Measurements from ENCODE around the gene CHD2.

The CHD2 gene

DNA sequence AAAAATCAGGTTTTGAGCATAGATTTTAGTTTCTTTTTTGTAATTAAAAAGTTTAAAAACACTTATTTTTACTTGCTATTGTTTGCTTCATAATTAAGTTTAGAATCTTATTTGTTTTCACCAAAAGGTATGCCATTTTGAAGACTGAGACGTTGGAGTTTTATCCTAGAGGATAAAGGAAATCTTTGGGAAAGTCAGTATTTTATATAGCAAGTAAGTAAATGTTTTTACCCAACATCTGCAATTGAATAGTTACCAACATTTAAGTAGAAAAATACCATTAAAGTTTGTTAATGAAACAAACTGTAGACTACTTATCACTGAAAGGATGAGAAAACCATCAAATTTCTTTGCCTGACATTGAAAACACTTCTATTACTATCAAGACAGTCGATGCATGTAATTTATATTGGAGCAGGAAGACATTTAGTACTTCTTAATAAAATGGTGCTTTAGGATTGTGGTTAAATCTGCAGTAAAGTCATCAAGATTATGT, 14.0 kb upstream of the CHD2 start:
- H3K9me3 ChIP-seq (ENCODE audit: control insufficient read depth in 2 of 2, low read length in 2 of 2), result no peaks in the 10 kb centered on the region
- H3K9ac ChIP-seq (ENCODE audit: low read length in 2 of 2), result peak overlapping the region in 1 of 2 donors; percentile 99
- H3K4me1 ChIP-seq (ENCODE audit: control insufficient read depth, insufficient read depth, low read length), result peaks cover 8% of the 10 kb centered on the region
- no peaks in the 10 kb centered on the region for H3K27me3 ChIP-seq (ENCODE audit: control insufficient read depth in 1 of 2, insufficient read depth in 2 of 2, low read length in 2 of 2)
- peak overlapping the region; percentile 3 to 72 for H3K4me3 ChIP-seq (ENCODE audit: low read length in 2 of 2)
- H3K27ac ChIP-seq (ENCODE audit: low read length), result no peak overlapping the region
- H3K36me3 ChIP-seq (ENCODE audit: control insufficient read depth in 2 of 2, insufficient read depth in 2 of 2, low read length in 2 of 2), result peaks cover 3 to 18% of the 10 kb centered on the region in 2 donors

DNA sequence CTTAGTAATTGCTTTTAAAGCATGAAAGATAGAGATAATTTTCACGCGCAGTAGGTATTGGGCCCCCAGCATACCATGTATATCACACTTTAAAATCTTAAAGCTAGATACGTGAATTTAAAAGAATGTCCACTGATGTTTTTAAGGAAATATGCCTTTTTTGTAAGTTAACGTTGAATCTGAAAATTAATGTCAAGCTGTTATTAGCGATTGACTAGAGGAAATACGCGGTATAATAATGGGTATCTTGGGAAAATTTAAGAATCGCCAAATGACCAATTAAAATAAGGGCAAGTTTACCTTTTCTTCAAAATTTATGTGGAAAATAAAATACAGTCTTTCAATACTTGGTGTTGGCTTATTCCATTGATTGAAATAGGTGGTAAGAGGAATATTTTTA, 13.3 kb upstream of the CHD2 start:
- Histone ChIP-seq H3K36me3 (ENCODE audit: control insufficient read depth in 2 of 2, insufficient read depth in 2 of 2, low read length in 2 of 2) (peaks cover 3 to 20% of the 10 kb centered on the region in 2 donors), H3K4me3 (ENCODE audit: low read length in 2 of 2) (peak overlapping the region in 1 of 2 donors; percentile 3), H3K27ac (ENCODE audit: low read length) (no peak overlapping the region), H3K4me1 (ENCODE audit: control insufficient read depth, insufficient read depth, low read length) (peaks cover 5% of the 10 kb centered on the region), H3K9me3 (ENCODE audit: control insufficient read depth in 2 of 2, low read length in 2 of 2) (no peaks in the 10 kb centered on the region), H3K27me3 (ENCODE audit: control insufficient read depth in 1 of 2, insufficient read depth in 2 of 2, low read length in 2 of 2) (no peaks in the 10 kb centered on the region), H3K9ac (ENCODE audit: low read length in 2 of 2) (no peak overlapping the region)

DNA sequence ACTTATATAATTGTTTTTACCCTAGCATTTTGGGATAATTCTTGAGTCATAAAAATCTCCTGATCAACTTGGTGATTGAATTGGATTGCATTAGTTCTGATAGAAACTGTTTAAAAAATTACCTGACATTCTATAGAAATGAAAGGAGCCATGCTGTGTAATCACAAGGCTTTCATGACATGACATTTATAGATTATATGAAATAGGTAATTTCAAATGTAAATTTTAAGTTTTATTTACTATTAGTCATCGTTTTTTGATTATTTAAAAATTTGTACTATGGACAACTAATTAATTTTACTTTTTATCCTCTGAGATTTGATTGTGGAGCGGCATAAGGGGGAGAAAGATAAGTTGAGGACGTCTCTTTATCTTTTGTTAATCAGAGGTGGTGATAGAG, 12.3 kb upstream of the CHD2 start:
- Histone ChIP-seq H3K4me3 (ENCODE audit: low read length in 2 of 2) (peak overlapping the region; percentile 1 to 27), H3K9ac (ENCODE audit: low read length in 2 of 2) (peak overlapping the region in 1 of 2 donors; percentile 30), H3K9me3 (ENCODE audit: control insufficient read depth in 2 of 2, low read length in 2 of 2) (no peaks in the 10 kb centered on the region), H3K36me3 (ENCODE audit: control insufficient read depth in 2 of 2, insufficient read depth in 2 of 2, low read length in 2 of 2) (peaks cover 6 to 25% of the 10 kb centered on the region in 2 donors), H3K4me1 (ENCODE audit: control insufficient read depth, insufficient read depth, low read length) (peaks cover 3% of the 10 kb centered on the region), H3K27ac (ENCODE audit: low read length) (no peak overlapping the region), H3K27me3 (ENCODE audit: control insufficient read depth in 1 of 2, insufficient read depth in 2 of 2, low read length in 2 of 2) (no peaks in the 10 kb centered on the region)

DNA sequence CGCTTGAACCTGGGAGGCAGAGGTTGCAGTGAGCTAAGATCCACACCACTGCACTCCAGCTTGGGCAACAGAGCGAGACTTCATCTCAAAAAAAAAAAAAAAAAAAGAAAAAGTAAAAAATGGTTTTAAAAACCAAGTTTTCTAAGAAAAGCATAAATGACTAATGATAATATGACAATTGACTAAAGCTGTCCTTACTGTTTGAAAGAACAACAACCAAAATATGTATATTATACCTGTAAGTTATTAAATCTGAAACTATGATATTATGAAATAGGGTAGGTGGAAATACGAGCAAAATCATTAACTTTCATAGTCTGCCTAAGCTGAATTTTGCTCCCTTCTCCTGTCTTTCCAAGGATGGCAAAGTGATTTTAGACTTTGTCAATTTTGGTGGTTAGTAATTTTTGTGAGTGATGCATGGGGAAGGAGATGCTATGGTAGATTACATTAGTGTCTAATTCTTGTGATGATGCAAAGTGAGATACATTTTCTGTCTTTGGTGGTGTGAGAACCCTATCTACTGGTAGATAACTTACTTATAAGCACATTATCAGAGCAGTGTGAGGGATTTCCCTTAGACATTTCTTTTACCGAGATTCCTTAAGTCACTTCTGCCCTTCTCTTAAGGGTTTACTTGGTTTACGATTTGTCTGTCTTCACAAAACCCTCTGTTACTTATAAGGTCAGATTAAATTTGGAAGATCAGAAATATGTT, 10.6 kb upstream of the CHD2 start:
- no peaks in the 10 kb centered on the region for H3K9me3 ChIP-seq (ENCODE audit: control insufficient read depth in 2 of 2, low read length in 2 of 2)
- peaks cover 8 to 35% of the 10 kb centered on the region in 2 donors for H3K36me3 ChIP-seq (ENCODE audit: control insufficient read depth in 2 of 2, insufficient read depth in 2 of 2, low read length in 2 of 2)
- no peak overlapping the region for H3K9ac ChIP-seq (ENCODE audit: low read length in 2 of 2)
- H3K27ac ChIP-seq (ENCODE audit: low read length), result no peak overlapping the region
- no peaks in the 10 kb centered on the region for H3K27me3 ChIP-seq (ENCODE audit: control insufficient read depth in 1 of 2, insufficient read depth in 2 of 2, low read length in 2 of 2)
- H3K4me3 ChIP-seq (ENCODE audit: low read length in 2 of 2), result no peak overlapping the region
- peaks cover 3% of the 10 kb centered on the region for H3K4me1 ChIP-seq (ENCODE audit: control insufficient read depth, insufficient read depth, low read length)

DNA sequence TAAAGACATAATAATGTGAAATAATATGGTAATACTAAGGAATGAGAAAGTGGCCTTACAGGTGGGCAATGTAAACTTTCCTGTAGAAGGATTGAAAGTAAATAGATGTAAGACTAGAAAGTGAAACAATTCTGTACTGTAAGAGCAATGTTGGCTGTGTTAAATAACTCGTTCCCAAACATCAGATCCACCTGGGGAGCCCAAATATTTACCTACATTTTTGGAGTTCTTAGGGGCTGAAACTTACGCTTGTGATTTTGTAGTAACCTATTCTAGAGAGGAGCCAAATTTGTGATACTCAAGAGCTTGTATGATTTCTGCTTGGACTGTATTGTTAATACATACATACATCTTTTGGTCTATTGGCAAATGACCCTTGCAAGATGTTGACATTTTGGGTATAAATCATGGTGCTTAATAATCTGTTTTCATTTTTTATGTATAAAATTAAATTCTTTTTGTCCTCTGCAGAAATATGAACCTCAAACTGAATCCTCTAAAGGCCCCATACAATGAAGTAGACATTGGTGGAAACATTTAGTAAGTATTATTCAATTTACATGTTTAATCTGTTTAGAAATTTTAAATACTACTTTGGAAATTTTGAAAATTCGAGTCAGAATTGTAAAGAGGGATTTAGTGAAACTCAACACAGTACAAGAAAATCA, 8.5 kb upstream of the CHD2 start:
- Histone ChIP-seq H3K9me3 (ENCODE audit: control insufficient read depth in 2 of 2, low read length in 2 of 2) (no peaks in the 10 kb centered on the region), H3K9ac (ENCODE audit: low read length in 2 of 2) (no peak overlapping the region), H3K4me3 (ENCODE audit: low read length in 2 of 2) (no peak overlapping the region), H3K27me3 (ENCODE audit: control insufficient read depth in 1 of 2, insufficient read depth in 2 of 2, low read length in 2 of 2) (no peaks in the 10 kb centered on the region), H3K36me3 (ENCODE audit: control insufficient read depth in 2 of 2, insufficient read depth in 2 of 2, low read length in 2 of 2) (peaks cover 8 to 38% of the 10 kb centered on the region in 2 donors), H3K4me1 (ENCODE audit: control insufficient read depth, insufficient read depth, low read length) (peaks cover 5% of the 10 kb centered on the region), H3K27ac (ENCODE audit: low read length) (no peak overlapping the region)

DNA sequence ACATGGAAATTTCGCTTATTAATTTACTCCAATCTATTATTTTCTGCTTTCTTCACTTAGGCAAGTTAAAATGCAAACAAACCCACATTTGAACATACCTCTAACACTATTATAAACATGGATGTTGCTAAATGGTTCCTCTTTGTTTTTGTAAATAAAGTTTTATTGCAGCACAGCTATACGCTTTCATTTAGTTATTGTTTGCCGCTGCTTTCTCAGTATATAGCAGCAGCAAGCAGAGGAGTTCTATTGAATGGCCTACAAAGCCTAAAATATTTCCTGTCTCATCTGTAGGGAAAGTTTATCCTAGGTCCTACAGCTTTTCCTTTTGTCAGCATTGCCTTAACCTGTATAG, 7.9 kb upstream of the CHD2 start:
- Histone ChIP-seq H3K27ac (ENCODE audit: low read length) (no peak overlapping the region), H3K4me1 (ENCODE audit: control insufficient read depth, insufficient read depth, low read length) (peaks cover 6% of the 10 kb centered on the region), H3K36me3 (ENCODE audit: control insufficient read depth in 2 of 2, insufficient read depth in 2 of 2, low read length in 2 of 2) (peaks cover 8 to 33% of the 10 kb centered on the region in 2 donors), H3K4me3 (ENCODE audit: low read length in 2 of 2) (no peak overlapping the region), H3K9me3 (ENCODE audit: control insufficient read depth in 2 of 2, low read length in 2 of 2) (no peaks in the 10 kb centered on the region), H3K9ac (ENCODE audit: low read length in 2 of 2) (no peak overlapping the region), H3K27me3 (ENCODE audit: control insufficient read depth in 1 of 2, insufficient read depth in 2 of 2, low read length in 2 of 2) (no peaks in the 10 kb centered on the region)

DNA sequence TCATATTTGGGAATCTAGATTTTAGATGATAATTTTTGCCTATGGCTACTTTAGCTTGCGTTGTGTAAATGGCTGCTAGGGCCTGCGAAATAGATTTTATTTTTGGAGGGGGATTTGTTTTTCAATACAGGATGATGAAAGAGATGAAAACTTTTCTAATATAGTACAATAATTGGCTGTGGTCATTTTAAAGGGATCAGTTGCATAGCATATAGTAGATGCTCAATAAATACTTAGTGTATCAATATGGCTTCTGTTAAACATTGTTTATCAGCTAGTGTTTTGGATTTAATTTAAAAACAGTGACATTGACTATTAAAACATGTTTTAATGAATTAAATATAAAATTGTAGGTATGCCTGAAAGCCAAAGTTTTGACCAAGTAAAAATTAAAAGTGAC, 6.9 kb upstream of the CHD2 start:
- Histone ChIP-seq H3K27me3 (ENCODE audit: control insufficient read depth in 1 of 2, insufficient read depth in 2 of 2, low read length in 2 of 2) (no peaks in the 10 kb centered on the region), H3K4me1 (ENCODE audit: control insufficient read depth, insufficient read depth, low read length) (peaks cover 5% of the 10 kb centered on the region), H3K36me3 (ENCODE audit: control insufficient read depth in 2 of 2, insufficient read depth in 2 of 2, low read length in 2 of 2) (peaks cover 8 to 36% of the 10 kb centered on the region in 2 donors), H3K4me3 (ENCODE audit: low read length in 2 of 2) (no peak overlapping the region), H3K9me3 (ENCODE audit: control insufficient read depth in 2 of 2, low read length in 2 of 2) (no peaks in the 10 kb centered on the region), H3K27ac (ENCODE audit: low read length) (no peak overlapping the region), H3K9ac (ENCODE audit: low read length in 2 of 2) (no peak overlapping the region)

DNA sequence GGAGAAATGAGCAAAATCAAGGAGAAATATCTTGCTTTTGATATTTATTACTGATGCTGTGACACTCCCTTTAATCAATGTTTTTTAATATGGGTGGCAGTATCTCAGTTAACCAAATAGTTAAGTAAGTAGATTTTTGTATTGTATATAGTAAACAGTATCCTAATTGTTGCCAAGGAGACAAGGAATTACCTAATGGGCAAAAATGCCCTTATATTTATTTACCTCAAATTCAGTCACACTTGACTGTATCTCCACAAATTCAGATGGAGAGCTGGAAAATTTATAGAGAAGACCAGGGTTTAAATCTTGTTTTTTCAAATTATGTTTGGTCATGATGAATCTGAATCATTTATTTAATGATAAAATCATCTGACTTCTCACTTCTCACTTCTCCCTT, 3.6 kb upstream of the CHD2 start:
- Histone ChIP-seq H3K4me3 (ENCODE audit: low read length in 2 of 2) (no peak overlapping the region), H3K36me3 (ENCODE audit: control insufficient read depth in 2 of 2, insufficient read depth in 2 of 2, low read length in 2 of 2) (peaks cover 5 to 36% of the 10 kb centered on the region in 2 donors), H3K9ac (ENCODE audit: low read length in 2 of 2) (no peak overlapping the region), H3K27ac (ENCODE audit: low read length) (no peak overlapping the region), H3K4me1 (ENCODE audit: control insufficient read depth, insufficient read depth, low read length) (peaks cover 3% of the 10 kb centered on the region), H3K9me3 (ENCODE audit: control insufficient read depth in 2 of 2, low read length in 2 of 2) (no peaks in the 10 kb centered on the region), H3K27me3 (ENCODE audit: control insufficient read depth in 1 of 2, insufficient read depth in 2 of 2, low read length in 2 of 2) (no peaks in the 10 kb centered on the region)

DNA sequence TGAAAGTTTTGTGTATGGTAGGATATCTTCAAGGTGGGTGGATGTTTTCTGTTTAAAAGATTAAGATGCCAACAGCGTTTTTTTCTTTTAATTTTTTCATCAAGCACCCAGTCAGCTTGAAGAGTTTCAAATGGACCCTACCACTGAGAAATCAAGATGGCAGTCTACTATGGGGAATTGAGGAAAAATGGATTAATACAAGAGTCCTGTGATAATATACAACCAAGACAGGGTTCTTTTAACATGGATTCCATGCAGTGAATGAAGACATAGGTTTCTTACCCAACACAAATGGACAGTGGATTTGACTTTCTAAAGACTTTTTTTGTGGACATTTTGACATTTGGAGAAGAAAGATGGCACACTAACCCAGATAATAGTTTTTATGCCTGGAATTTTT, 2.5 kb upstream of the CHD2 start:
- Histone ChIP-seq H3K4me1 (ENCODE audit: control insufficient read depth, insufficient read depth, low read length) (peaks cover 3% of the 10 kb centered on the region), H3K9ac (ENCODE audit: low read length in 2 of 2) (no peak overlapping the region), H3K36me3 (ENCODE audit: control insufficient read depth in 2 of 2, insufficient read depth in 2 of 2, low read length in 2 of 2) (peaks cover 3 to 32% of the 10 kb centered on the region in 2 donors), H3K27me3 (ENCODE audit: control insufficient read depth in 1 of 2, insufficient read depth in 2 of 2, low read length in 2 of 2) (no peaks in the 10 kb centered on the region), H3K4me3 (ENCODE audit: low read length in 2 of 2) (no peak overlapping the region), H3K27ac (ENCODE audit: low read length) (no peak overlapping the region), H3K9me3 (ENCODE audit: control insufficient read depth in 2 of 2, low read length in 2 of 2) (no peaks in the 10 kb centered on the region)

DNA sequence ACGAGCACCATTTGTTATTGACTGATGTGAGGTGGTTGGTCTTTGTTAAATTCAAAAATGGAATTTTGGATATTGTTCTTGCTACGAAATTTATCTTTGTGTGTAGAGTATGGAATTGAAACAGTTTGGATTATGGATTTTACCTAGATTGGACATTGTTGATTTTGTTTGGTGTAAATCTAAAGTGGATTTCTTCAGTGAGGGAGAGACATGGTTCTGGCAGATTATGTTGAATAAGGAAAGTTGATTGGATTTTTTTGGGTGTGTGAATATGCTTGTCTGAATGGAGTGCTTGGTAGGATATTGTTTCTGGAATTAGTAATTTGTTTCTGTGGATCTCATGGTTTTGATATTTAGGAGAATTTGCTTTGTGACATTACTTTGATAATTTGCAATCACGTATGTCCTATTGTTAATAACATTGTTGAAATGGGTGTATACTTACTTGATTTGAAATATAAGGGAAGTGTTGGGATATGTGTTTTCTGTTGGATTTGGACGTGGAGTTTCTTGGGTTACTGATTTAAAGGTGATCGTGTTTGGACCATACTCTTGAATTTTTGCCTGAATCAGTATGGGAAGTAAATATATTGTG, 1.0 kb upstream of the CHD2 start:
- peaks cover 0 to 23% of the 10 kb centered on the region in 2 donors for H3K36me3 ChIP-seq (ENCODE audit: control insufficient read depth in 2 of 2, insufficient read depth in 2 of 2, low read length in 2 of 2)
- H3K9ac ChIP-seq (ENCODE audit: low read length in 2 of 2), result no peak overlapping the region
- no peak overlapping the region for H3K4me3 ChIP-seq (ENCODE audit: low read length in 2 of 2)
- H3K27ac ChIP-seq (ENCODE audit: low read length), result no peak overlapping the region
- no peaks in the 10 kb centered on the region for H3K27me3 ChIP-seq (ENCODE audit: control insufficient read depth in 1 of 2, insufficient read depth in 2 of 2, low read length in 2 of 2)
- H3K4me1 ChIP-seq (ENCODE audit: control insufficient read depth, insufficient read depth, low read length), result peaks cover 6% of the 10 kb centered on the region
- no peaks in the 10 kb centered on the region for H3K9me3 ChIP-seq (ENCODE audit: control insufficient read depth in 2 of 2, low read length in 2 of 2)

DNA sequence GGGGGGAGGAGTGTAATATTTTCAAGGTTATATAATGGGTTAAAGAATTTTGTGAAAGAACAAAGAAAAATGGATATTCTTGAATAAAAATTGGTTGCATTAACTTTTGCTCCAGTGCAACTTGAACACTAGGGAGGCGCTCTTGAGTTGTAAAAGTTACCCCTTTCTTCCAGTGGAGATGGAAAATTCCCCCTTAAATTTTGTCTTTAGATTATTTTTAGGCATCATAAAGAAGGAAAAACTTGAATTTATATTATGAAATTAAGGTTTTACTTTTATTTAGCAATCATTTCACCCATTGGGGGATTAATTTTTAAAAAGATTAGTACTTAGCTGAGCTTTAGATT, 550 bp upstream of the CHD2 start:
- H3K27me3 ChIP-seq (ENCODE audit: control insufficient read depth in 1 of 2, insufficient read depth in 2 of 2, low read length in 2 of 2), result no peaks in the 10 kb centered on the region
- peak overlapping the region; percentile 84 for H3K27ac ChIP-seq (ENCODE audit: low read length)
- H3K9me3 ChIP-seq (ENCODE audit: control insufficient read depth in 2 of 2, low read length in 2 of 2), result no peaks in the 10 kb centered on the region
- peak overlapping the region in 1 of 2 donors; percentile 79 for H3K4me3 ChIP-seq (ENCODE audit: low read length in 2 of 2)
- no peak overlapping the region for H3K9ac ChIP-seq (ENCODE audit: low read length in 2 of 2)
- H3K4me1 ChIP-seq (ENCODE audit: control insufficient read depth, insufficient read depth, low read length), result peaks cover 6% of the 10 kb centered on the region
- H3K36me3 ChIP-seq (ENCODE audit: control insufficient read depth in 2 of 2, insufficient read depth in 2 of 2, low read length in 2 of 2), result peaks cover 0 to 20% of the 10 kb centered on the region in 2 donors
